ENCODE measurements around the gene UBTD2.
"Not testable (repeated sequence)": the region's sequence is repeated elsewhere in the genome, so short reads cannot be mapped to it uniquely, and the experiment has no call there.

UBTD2 gene, protein sequence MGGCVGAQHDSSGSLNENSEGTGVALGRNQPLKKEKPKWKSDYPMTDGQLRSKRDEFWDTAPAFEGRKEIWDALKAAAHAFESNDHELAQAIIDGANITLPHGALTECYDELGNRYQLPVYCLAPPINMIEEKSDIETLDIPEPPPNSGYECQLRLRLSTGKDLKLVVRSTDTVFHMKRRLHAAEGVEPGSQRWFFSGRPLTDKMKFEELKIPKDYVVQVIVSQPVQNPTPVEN

DNA sequence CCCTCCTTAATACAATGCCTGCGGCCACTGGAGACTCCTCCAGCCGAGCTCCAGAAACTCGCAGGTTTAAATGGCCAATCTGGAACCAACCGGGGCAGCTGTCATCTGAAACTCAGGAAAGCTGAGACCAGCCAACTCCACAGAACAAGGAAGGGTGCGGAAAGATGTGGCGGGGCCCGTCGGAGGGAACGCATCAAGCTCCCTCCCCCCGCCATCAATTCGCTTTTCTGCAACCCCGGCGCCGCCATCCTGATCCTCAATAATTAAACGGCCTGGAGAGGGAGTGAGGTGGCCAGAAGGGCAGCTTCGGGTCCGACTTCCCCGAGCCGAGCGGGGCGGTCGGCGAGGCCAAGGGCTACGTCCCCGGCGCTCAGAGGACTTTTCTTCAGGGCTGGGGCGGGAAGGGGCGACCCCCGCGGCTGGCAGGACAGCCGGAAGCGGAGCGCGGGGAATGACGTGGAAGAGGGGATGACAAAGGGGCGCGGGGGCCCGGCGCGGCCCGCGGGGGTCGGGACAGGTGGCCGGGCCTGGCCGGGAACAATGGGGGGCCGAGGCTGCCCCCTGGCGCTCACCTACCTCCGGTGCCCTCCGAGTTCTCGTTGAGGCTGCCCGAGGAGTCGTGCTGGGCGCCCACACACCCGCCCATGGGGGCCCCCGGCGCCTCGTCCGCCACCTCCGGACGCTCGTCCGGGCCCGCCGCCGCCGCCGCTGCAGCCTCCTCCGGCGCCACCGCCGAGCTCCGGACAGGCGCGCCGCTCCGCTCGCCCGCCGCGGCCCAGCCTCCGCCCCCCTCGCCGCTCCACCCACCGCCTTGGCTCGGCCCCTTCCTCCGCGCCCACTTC lies at the start of gene UBTD2:
Gene UBTD2 (minus strand): TSS at position 745 of the 842 bp plus-strand sequence. CDS start 99 bp downstream, at position 646.
- TF ChIP-seq CTCF (IDR thresholded peaks at IDR 0.05; ENCODE audit: low read depth, low read length): peak; percentile 27
- peak; percentile 67 to 85 for DNase-seq (ENCODE audit: low read depth in 2 of 2)
- peak within 1 kb of the TSS; percentile 86 to 87 for H3K4me3 ChIP-seq (replicated peaks in 1 of 2; ENCODE audit: low read depth in 2 of 2, low read length in 2 of 2)

DNA sequence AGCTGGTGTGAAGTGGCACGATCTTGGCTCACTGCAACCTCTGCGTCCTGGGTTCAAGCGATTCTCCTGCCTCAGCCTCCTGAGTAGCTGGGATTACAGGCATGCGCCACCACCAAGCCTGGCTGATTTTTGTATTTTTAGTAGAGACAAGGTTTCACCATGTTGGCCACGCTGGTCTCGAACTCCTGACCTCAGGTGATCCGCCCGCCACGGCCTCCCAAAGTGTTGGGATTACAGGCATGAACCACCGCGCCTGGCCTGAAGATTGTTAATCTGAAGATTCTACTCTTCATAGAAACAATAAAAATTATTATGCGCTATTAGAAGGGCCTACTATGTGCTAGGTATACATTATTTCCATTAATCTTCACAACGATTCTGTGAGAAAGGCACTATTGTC lies 43.3 kb upstream of the UBTD2 start:
- not testable (repeated sequence) for DNase-seq (ENCODE audit: low read depth in 2 of 2); H3K4me3 ChIP-seq (replicated peaks in 1 of 2; ENCODE audit: low read depth in 2 of 2, low read length in 2 of 2)

DNA sequence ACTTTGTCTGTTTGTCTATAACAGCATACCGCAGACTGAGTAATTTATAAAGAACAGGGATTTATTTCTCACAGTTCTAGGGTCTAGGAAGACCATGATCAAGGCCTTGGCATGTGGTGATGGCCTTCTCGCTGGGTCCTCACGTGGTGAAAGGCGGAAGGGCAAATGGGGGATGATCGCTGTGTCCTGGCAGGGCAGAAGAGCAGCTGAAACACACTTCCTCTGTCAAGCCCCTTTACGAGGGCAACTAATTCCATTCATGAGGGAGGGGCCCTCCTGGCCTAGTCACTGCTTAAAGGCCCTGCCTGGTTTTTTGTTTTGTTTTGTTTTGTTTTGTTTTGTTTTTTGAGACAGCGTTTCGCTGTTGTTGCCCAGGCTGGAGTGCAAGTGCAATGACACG lies 41.9 kb upstream of the UBTD2 start:
- no peak for DNase-seq (ENCODE audit: low read depth in 2 of 2)
- TF ChIP-seq CTCF (IDR thresholded peaks at IDR 0.05; ENCODE audit: low read depth, low read length): no peak

GRCh38 chr5:172322028-172322965 lies 38.7 kb upstream of the UBTD2 start:
- H3K4me3 ChIP-seq (replicated peaks in 1 of 2; ENCODE audit: low read depth in 2 of 2, low read length in 2 of 2): no peak overlapping the region
- DNase-seq (ENCODE audit: low read depth in 2 of 2): no peak
- TF ChIP-seq CTCF (IDR thresholded peaks at IDR 0.05; ENCODE audit: low read depth, low read length): no peak

More for the DNA sequence above, 41.9 kb upstream of the UBTD2 start:
- H3K4me3 ChIP-seq (replicated peaks in 1 of 2; ENCODE audit: low read depth in 2 of 2, low read length in 2 of 2): no peak overlapping the region

GRCh38 chr5:172321593-172321992 lies 38.0 kb upstream of the UBTD2 start:
- no peak for TF ChIP-seq CTCF (IDR thresholded peaks at IDR 0.05; ENCODE audit: low read depth, low read length)
- no peak for DNase-seq (ENCODE audit: low read depth in 2 of 2)
- no peak overlapping the region for H3K4me3 ChIP-seq (replicated peaks in 1 of 2; ENCODE audit: low read depth in 2 of 2, low read length in 2 of 2)

GRCh38 chr5:172319708-172320441 lies 36.3 kb upstream of the UBTD2 start:
- H3K4me3 ChIP-seq (replicated peaks in 1 of 2; ENCODE audit: low read depth in 2 of 2, low read length in 2 of 2): no peak overlapping the region
- TF ChIP-seq CTCF (IDR thresholded peaks at IDR 0.05; ENCODE audit: low read depth, low read length): no peak
- peak in 1 of 2 donors; percentile 64 for DNase-seq (ENCODE audit: low read depth in 2 of 2)

Data from cardiac fibroblast (primary cell).